ENCODE data around the gene CLPTM1L.

The CLPTM1L gene

GRCh38 chr5:1344975-1345838, at the start of gene CLPTM1L:
TSS of gene CLPTM1L (minus strand) at chr5:1345099. CDS start at chr5:1344841, 258 bp downstream.
- peak; percentile 45 for DNase-seq

DNA sequence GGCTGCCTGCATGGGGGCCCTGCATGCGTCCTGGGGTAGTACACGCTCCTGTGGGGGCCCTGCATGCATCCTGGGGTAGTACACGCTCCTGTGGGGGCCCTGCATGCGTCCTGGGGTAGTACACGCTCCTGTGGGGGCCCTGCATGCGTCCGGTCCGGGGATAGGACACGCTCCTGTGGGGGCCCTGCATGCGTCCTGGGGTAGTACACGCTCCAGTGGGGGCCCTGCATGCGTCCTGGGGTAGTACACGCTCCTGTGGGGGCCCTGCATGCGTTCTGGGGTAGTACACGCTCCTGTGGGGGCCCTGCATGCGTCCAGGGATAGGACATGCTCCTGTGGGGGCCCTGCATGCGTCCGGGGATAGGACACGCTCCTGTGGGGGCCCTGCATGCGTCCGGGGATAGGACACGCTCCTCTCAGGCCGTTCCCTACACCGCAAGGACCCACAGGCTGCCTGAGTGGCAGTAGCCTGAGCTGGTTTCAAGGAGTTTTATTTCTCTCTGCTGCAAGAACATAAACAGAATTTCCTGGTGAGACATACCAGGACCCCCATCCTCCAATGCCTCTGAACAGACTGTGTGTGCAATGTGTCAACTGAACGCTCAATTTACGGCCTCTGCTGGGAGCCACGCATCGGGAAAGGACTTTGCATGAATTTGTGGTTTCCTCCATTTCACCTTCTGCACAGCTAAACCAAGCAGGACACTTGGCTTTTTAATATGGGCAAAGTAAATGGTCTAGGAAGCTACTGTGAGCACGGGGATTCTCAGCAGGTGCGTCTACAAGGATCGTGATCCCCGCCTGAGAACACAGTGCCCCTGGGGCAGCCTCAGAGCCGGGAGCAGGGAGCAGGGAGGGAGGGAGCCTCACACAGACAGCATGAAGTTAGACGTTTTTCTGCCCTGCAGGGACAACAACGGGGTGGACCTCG, 48.9 kb upstream of the CLPTM1L start:
- DNase-seq = no peak

DNA sequence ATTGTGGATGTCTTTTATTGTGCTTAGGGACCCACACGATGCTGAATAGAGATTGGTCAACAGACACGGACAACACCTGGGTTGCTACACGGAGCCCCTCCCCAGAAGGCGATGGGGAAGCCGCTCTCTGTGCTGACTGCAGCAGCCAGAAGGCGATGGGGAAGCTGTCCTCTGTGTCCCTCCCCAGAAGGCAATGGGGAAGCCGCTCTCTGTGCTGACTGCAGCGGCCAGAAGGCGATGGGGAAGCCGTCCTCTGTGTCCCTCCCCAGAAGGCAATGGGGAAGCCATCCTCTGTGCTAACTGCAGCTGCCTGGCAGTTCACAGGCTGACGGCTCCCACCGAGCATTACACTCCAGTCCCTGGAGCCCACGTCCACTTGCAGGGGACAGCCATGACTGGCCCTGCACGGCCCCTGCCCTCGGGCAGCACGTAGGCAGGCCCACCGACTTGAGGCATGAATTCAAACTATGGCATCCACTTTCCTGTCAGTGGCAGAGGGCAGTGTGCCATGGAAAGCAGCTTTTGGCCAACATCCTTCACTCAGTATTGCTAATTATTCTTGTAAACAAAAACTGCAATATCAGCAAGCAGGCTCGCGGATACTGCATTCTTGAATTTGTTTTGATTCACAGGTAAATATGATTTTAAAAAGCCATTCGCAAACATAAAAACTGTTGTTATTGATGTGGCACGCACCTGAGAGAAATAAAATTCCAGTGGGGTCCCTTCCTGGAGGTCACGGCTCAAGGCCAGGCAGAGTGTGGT, 48.1 kb upstream of the CLPTM1L start:
- no peak for DNase-seq

DNA sequence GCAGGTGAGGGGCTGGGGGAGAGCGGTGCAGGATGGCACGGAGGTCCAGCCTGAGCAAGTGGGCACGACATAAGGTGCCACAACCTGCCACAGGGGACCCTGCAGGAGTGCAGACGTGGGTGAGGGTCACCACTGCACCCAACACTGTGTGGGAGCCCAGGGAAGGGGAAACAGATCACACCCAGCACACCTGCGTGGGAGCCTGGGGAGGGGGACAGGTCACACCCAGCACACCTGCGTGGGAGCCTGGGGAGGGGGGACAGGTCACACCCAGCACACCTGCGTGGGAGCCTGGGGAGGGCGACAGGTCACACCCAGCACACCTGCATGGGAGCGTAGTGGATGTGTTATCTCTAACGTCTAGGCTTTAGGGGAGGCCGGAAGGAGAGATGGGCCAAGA, 47.4 kb upstream of the CLPTM1L start:
- no peak for DNase-seq

GRCh38 chr5:1391691-1392090, 46.8 kb upstream of the CLPTM1L start:
- no peak for DNase-seq

- DNase-seq = no peak
Observed at GRCh38 chr5:1390861-1391600, 46.1 kb upstream of the CLPTM1L start.

DNA sequence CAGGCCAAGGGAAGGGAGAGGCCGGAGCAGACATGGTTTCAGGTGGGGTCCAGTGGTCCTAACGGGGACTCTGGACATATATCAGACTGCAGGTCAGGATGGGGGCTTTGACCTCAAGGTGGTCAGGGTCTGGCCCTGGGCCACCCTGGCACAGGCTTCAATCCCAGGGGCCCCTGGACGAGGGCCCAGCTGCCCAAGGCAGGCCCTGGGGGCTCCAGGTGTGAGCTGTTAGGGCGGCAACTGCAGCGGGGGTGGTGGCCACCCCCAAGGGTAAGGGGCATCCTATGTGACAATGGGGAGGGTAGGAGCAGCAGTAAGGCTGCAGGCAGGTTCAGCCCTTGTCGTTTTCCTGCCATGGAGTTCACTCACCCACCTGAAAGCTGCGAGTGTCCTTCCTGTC, 45.4 kb upstream of the CLPTM1L start:
- no peak for DNase-seq

DNA sequence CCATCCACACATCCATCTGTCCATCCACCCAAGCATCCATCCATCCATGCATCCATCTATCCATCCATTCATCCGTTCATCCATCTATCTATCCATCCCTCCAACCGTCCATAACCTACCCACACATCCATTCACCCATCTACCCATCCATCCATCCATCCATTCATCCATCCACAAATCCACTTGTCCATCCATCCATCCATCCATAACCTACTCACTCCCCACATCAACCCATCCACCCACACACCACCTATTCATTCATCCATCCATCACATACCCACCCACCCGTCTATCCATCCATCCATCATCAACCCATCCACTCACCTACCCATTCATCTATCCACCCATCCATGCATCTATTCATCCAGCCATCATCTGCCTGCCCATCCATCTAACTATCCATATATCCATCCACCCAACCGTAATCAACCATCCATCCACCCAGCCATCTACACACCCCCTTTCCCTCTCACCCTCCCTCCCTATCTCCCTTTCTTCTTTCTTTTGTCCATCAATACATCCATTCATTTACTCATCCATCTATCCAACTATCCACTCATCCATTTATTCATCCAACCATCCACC, 43.6 kb upstream of the CLPTM1L start:
- DNase-seq = no peak

DNA sequence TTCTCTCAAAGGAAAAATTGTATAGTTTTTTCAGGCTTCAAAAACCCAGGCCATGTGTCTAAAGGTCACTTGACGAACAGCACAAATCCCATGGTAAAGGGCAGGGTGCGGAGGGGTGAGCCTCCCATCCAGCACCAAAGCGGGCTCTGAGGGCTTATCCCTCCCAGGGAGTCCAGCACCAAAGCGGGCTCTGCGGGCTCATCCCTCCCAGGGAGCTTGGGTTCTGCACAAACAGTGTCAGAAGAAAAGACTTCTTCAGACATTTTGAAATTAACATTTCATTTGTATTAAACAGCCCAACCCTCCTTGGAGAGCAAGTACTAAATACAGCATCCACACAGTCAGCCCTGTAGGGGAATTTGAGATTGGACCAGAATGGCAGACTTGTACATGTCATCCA, 43.0 kb upstream of the CLPTM1L start:
- no peak for DNase-seq

- DNase-seq = peak; percentile 23
Observed at GRCh38 chr5:1387059-1387755, 42.3 kb upstream of the CLPTM1L start.

GRCh38 chr5:1386274-1386717, 41.4 kb upstream of the CLPTM1L start:
- DNase-seq = no peak

DNA sequence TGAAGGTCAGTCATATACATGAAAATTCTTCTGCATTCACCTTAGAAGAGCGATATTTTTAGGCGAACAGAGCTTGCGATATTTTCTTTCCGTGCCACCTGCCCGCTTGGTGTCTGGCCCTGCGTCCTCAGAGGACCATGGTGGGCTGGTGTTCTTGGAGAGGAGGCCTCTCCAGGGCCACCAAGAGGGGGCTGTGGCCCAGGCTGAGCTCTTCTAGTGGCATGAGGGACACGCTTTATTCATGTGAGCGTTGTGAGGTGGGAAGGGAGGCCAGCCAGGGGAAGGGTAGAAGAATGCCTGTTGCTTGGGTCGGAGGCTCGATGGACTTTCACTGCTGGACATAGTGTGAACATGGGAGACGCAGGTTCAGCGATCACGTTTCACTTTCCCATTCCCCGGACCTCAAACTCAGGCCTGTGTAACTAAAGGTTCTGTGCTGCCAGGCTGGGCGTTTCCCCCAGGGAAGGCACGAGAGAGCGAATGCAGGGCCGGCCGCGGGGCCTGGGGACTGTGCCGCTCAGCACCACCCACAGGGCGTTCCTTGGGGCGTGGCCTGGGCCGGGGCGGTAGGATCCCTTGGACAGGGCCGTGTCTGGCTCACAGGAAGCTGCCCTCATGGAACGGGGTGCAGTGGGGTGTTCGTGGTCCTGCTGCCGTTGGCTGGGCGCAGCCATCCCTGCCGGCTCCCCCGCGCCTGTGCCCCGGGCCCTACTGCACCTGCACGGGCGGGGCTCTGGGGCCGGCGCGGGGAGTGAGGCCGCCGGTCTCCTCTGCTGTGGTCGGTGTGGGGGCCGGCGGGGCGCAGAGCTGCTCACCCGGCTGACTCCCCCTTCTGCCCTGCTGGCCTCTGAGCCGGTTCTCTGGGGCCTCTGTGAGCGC, 40.7 kb upstream of the CLPTM1L start:
- peak; percentile 30 for DNase-seq

GRCh38 chr5:1384521-1384920, 39.6 kb upstream of the CLPTM1L start:
- DNase-seq = no peak

DNA sequence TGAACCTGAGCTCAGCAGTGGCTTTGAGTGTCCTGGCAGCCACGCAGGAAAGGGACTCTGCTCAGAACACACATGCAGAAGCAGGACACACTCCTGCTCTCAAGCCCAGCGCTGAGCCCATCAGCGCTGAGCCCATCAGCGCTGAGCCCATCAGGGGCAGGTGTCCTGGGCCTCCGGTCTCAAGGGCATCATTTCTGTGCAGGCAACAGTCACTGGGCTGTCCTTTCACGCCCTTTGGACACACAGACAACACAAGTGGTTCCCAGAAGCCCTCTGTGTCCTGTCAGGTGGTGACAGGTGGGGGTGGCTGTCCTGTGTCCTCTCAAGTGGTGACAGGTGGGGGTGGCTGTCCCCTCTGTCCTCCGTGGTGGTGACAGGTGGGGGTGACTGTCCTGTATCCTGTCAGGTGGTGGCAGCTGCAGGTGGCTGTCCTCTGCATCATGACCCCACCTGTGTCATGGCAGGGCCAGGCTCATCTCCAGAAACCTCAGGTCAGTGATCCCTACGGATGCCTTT, 39.0 kb upstream of the CLPTM1L start:
- DNase-seq = no peak

DNA sequence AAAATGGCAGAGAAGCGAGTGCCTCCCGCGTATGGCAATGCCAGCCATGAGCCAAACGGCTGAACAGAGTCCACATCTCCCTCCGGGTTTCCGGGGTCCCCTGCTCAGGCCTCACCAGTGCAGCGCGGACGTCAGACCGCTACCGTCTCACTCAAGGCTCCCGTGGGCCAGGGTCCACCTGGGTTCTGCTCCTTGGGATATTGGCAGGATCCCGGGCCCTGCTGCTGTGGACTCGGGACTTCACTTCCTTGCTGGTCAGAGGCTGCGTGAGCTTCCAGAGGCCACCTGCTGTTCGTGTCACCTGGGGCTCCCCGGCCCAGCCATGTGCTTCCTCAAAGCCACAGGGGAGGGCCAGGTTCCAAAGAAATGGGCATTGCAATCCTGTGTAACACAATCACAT, 38.4 kb upstream of the CLPTM1L start:
- no peak for DNase-seq

DNA sequence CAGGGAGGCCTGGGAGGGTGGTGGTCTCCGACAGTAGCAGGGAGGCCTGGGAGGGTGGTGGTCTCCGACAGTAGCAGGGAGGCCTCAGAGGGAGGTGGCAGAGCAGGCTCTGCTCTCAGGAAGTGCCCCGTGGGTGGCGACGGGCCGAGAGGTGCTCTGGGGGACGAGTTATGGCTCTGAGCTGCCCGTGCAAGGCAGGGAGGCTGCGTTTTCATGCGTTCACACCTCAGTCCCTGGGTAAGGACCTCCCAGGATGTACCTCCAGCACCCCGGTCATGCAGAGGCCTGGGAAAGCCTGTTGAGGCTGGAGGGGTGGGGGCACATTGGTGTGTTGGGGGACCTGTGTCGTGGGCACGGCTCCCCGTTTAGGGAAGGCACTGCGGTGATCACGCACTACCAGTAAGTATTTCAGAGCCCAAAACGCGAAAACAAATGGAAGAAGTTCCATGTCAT, 37.4 kb upstream of the CLPTM1L start:
- no peak for DNase-seq

DNA sequence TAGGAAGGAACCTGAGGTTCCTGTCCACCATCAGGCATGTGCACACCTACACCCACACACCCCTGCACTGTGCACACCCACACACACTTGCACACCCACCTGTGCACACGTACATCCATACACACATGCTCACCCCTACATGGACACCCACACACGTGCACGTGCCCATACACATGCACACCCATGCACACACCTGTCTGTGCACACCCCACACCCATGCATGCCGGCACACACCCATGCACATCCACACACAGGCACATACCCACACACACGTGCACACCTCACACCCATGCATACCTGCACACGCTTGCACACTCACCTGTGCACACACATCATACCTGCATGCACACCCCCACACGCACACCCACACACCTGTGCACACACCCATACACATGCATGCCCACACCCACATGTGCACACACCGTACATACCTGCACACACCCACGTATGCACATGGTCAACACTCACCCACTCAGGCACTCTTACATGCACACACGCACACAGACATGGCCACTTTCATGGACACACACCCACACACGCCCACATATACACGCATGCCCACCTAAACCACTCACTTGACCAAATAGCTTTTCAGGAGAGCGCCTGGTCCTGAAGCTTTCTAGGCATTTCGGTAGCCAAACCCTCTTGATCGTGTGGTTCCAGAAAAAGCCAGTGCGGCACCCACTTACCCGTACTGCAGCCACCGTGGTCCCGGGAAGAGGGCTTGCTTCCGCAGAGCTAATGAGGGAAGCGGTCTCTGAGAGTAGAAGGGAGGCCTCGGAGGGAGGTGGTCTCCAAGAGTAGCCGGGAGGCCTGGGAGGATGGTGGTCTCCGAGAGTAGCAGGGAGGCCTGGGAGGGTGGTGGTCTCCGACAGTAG, 36.7 kb upstream of the CLPTM1L start:
- no peak for DNase-seq

DNA sequence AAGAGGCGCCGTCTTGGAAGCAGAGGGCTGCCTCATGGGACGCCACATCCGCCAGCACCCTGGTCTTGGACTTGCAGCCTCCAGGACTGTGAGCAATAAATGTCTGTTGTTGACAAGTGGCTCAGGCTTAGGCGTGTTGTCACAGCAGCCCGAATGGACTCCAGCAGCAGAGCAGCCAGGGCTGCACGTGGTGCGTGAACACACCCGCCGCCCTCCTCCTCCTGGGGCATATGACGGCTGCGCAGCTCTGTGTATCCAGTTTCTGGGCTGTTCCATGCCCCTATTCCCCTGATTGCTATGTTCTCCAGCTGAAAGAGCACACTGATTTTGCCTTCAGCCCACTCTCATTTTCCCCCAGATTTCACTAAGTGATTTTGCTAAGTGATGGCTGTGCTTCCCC, 36.0 kb upstream of the CLPTM1L start:
- no peak for DNase-seq
